ENCODE data around the gene GADD45A.

Gene GADD45A

GRCh38 chr1:67713057-67713846 is 28.3 kb downstream of the GADD45A start (continued):
- TF ChIP-seq ZSCAN16 (tag by site-specific recombination; IDR thresholded peaks at IDR 0.05) (no peak), ZFHX2 (tag by site-specific recombination; conservative IDR thresholded peaks at IDR 0.05) (0 out of 2 replicates have a peak, but pooled peaks have one; percentile 10), KLF10 (tag by site-specific recombination; IDR thresholded peaks at IDR 0.05) (peak; percentile 53; the same call in 1 of the 2 replicates), SP7 (tag by site-specific recombination; IDR thresholded peaks at IDR 0.05) (peak; percentile 58), ZEB2 (tag by site-specific recombination; IDR thresholded peaks at IDR 0.05) (peak; percentile 63), ZNF830 (tag by site-specific recombination; IDR thresholded peaks at IDR 0.05; ENCODE audit: low read depth) (no peak), GFI1B (tag by site-specific recombination; IDR thresholded peaks at IDR 0.05) (no peak), ZNF629 (tag by site-specific recombination; IDR thresholded peaks at IDR 0.05) (peak; percentile 48), ZNF48 (tag by site-specific recombination; IDR thresholded peaks at IDR 0.05) (no peak), ZBTB17 (tag by site-specific recombination; IDR thresholded peaks at IDR 0.05) (peak; percentile 73; the same call in 1 of the 2 replicates), ZNF600 (tag by site-specific recombination; IDR thresholded peaks at IDR 0.05) (0 out of 2 replicates have a peak, but pooled peaks have one; percentile 55), ZXDB (tag by site-specific recombination; IDR thresholded peaks at IDR 0.05) (0 out of 2 replicates have a peak, but pooled peaks have one; percentile 25), ZBTB11 (tag by site-specific recombination; conservative IDR thresholded peaks at IDR 0.05; ENCODE audit: low read depth) (0 out of 2 replicates have a peak, but pooled peaks have one; percentile 20), ZNF843 (tag by site-specific recombination; IDR thresholded peaks at IDR 0.05) (0 out of 2 replicates have a peak, but pooled peaks have one; percentile 32), GLIS1 (tag by site-specific recombination; IDR thresholded peaks at IDR 0.05) (peak; percentile 58)

GRCh38 chr1:67715819-67716218 is 30.8 kb downstream of the GADD45A start:
- Histone ChIP-seq H3K9me3 (ENCODE audit: control insufficient read depth, insufficient read depth, low read depth, low read length) (no peaks in the 10 kb centered on the region), H3K36me3 (ENCODE audit: control insufficient read depth in 2 of 2, insufficient read depth in 1 of 2, low read length in 2 of 2) (no peaks in the 10 kb centered on the region), H3K27ac (ENCODE audit: extremely low read depth, low read depth, low read length) (no peak overlapping the region), H3K4me1 (ENCODE audit: control insufficient read depth, insufficient read depth, low read length) (peaks cover 31% of the 10 kb centered on the region), H3K4me3 (ENCODE audit: low read depth, low read length) (no peak overlapping the region)
- POLR2A ChIA-PET = no interaction called here
- CTCF ChIA-PET = interaction anchor here (0.6 to 1.0 kb wide), 3 partner anchors 11 to 45 kb away, joined by 3 to 6 read pairs (median 3); partner anchors contain the start of gene GADD45A
- TF ChIP-seq ZNF449 (tag by site-specific recombination; IDR thresholded peaks at IDR 0.05) (no peak), ZSCAN23 (tag by site-specific recombination; IDR thresholded peaks at IDR 0.05) (no peak), ZNF146 (tag by site-specific recombination; IDR thresholded peaks at IDR 0.05) (no peak), ZNF16 (tag by site-specific recombination; IDR thresholded peaks at IDR 0.05; ENCODE audit: low read depth) (no peak), BCL6B (tag by site-specific recombination; IDR thresholded peaks at IDR 0.05) (no peak)
